ENCODE results near the gene AP5Z1. TPM values are rescaled to one million over a fixed set of nuclear protein-coding genes. Genes with fewer than 3 reads are reported as not detected.
A peak's percentile ranks its signal among the peaks of the same experiment; 100 is the strongest.

AP5Z1 gene
- polyA plus RNA-seq, 3 donors = 30.8 to 75.2 (median 33.8) TPM

GRCh38 chr7:4769761-4770160, 5.7 kb upstream of the AP5Z1 start:
- 3% methylated on average over 7 of the region's 7 CpGs for WGBS (ENCODE audit: insufficient coverage)
- H3K4me3 ChIP-seq (replicated peaks in 1 of 3; ENCODE audit: low read depth in 2 of 3, low read length in 3 of 3) = no peak overlapping the region
- no peak overlapping the region for H3K27ac ChIP-seq (ENCODE audit: low read depth in 1 of 2, low read length in 2 of 2)
- H4K20me1 ChIP-seq (ENCODE audit: insufficient read depth, low read length) = peaks cover 5% of the 10 kb centered on the region
- H3K27me3 ChIP-seq (ENCODE audit: control insufficient read depth in 2 of 2, insufficient read depth in 2 of 2, low read length in 2 of 2) = no peaks in the 10 kb centered on the region
- DNase-seq = no peak
- Mint-ChIP-seq H3K4me1 (peaks cover 17% of the 10 kb centered on the region), H3K9me3 (peaks cover 0 to 6% (median 0%) of the 10 kb centered on the region in 7 donors), H3K36me3 (peaks cover 12 to 39% of the 10 kb centered on the region in 2 donors), H3K4me3 (no peak overlapping the region), H3K27me3 (ENCODE audit: low read depth in 3 of 3) (no peaks in the 10 kb centered on the region), H3K27ac (peak overlapping the region in 4 of 7 donors; percentile 7 to 78 (median 60))
- H3K79me2 ChIP-seq (ENCODE audit: insufficient read depth, low read length) = no peaks in the 10 kb centered on the region
- no peak overlapping the region for H3K9ac ChIP-seq (ENCODE audit: insufficient read depth, low read length, poor library complexity, severe bottlenecking)
- H2AFZ ChIP-seq (ENCODE audit: insufficient read depth, low read depth, low read length, poor library complexity, severe bottlenecking) = no peak overlapping the region
- intact Hi-C loops (cut with micrococcal nuclease) = no loop called here
- TF ChIP-seq, protein P1, sequence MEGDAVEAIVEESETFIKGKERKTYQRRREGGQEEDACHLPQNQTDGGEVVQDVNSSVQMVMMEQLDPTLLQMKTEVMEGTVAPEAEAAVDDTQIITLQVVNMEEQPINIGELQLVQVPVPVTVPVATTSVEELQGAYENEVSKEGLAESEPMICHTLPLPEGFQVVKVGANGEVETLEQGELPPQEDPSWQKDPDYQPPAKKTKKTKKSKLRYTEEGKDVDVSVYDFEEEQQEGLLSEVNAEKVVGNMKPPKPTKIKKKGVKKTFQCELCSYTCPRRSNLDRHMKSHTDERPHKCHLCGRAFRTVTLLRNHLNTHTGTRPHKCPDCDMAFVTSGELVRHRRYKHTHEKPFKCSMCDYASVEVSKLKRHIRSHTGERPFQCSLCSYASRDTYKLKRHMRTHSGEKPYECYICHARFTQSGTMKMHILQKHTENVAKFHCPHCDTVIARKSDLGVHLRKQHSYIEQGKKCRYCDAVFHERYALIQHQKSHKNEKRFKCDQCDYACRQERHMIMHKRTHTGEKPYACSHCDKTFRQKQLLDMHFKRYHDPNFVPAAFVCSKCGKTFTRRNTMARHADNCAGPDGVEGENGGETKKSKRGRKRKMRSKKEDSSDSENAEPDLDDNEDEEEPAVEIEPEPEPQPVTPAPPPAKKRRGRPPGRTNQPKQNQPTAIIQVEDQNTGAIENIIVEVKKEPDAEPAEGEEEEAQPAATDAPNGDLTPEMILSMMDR (IDR thresholded peaks at IDR 0.05) = no peak
- H3K4me1 ChIP-seq (ENCODE audit: control insufficient read depth in 1 of 2, insufficient read depth in 2 of 2, low read length in 2 of 2) = peaks cover 11 to 12% of the 10 kb centered on the region in 2 donors
- peaks cover 9 to 26% of the 10 kb centered on the region in 2 donors for H3K36me3 ChIP-seq (replicated peaks in 1 of 2; ENCODE audit: control insufficient read depth in 1 of 2, insufficient read depth in 2 of 2, low read length in 2 of 2)
- no peak overlapping the region for H3K4me2 ChIP-seq (replicated peaks; ENCODE audit: extremely low read depth, low read length, poor library complexity, severe bottlenecking)
- no peaks in the 10 kb centered on the region for H3K9me3 ChIP-seq (replicated peaks in 1 of 2; ENCODE audit: control insufficient read depth in 1 of 2, insufficient read depth in 1 of 2, low read length in 2 of 2)

GRCh38 chr7:4770886-4771285, 4.5 kb upstream of the AP5Z1 start:
- H3K4me3 Mint-ChIP-seq = no peak overlapping the region
- Histone ChIP-seq H3K79me2 (ENCODE audit: insufficient read depth, low read length) (peaks cover 4% of the 10 kb centered on the region), H3K4me2 (replicated peaks; ENCODE audit: extremely low read depth, low read length, poor library complexity, severe bottlenecking) (no peak overlapping the region), H4K20me1 (ENCODE audit: insufficient read depth, low read length) (no peaks in the 10 kb centered on the region), H3K9ac (ENCODE audit: insufficient read depth, low read length, poor library complexity, severe bottlenecking) (no peak overlapping the region), H3K36me3 (replicated peaks in 1 of 2; ENCODE audit: control insufficient read depth in 1 of 2, insufficient read depth in 2 of 2, low read length in 2 of 2) (peaks cover 0 to 15% of the 10 kb centered on the region in 2 donors), H3K4me3 (replicated peaks in 1 of 3; ENCODE audit: low read depth in 2 of 3, low read length in 3 of 3) (no peak overlapping the region), H3K27ac (ENCODE audit: low read depth in 1 of 2, low read length in 2 of 2) (no peak overlapping the region), H3K9me3 (replicated peaks in 1 of 2; ENCODE audit: control insufficient read depth in 1 of 2, insufficient read depth in 1 of 2, low read length in 2 of 2) (no peaks in the 10 kb centered on the region), H3K4me1 (ENCODE audit: control insufficient read depth in 1 of 2, insufficient read depth in 2 of 2, low read length in 2 of 2) (peaks cover 14 to 16% of the 10 kb centered on the region in 2 donors), H3K27me3 (ENCODE audit: control insufficient read depth in 2 of 2, insufficient read depth in 2 of 2, low read length in 2 of 2) (no peaks in the 10 kb centered on the region), H2AFZ (ENCODE audit: insufficient read depth, low read depth, low read length, poor library complexity, severe bottlenecking) (no peak overlapping the region)
- no peaks in the 10 kb centered on the region for H3K27me3 Mint-ChIP-seq (ENCODE audit: low read depth in 3 of 3)
- WGBS (ENCODE audit: insufficient coverage) = 96% methylated on average over 4 of the region's 9 CpGs
- H3K4me1 Mint-ChIP-seq = peaks cover 18% of the 10 kb centered on the region
- H3K36me3 Mint-ChIP-seq = peaks cover 9 to 30% of the 10 kb centered on the region in 2 donors
- TF ChIP-seq, protein P1 (IDR thresholded peaks at IDR 0.05) = no peak
- peak overlapping the region in 2 of 7 donors; percentile 47 to 57 for H3K27ac Mint-ChIP-seq
- DNase-seq = no peak
- H3K9me3 Mint-ChIP-seq = peaks cover 0 to 6% (median 0%) of the 10 kb centered on the region in 7 donors
- intact Hi-C loops (cut with micrococcal nuclease) = no loop called here
